Measurements from ENCODE around the gene ZNF524. TPM values are rescaled to one million over a fixed set of nuclear protein-coding genes. Genes with fewer than 3 reads are reported as not detected.

The ZNF524 gene
- total RNA-seq, 1 donor from 2014 or later = 18.4 TPM

- FAIRE-seq (no peak), DNase-seq (ENCODE audit: low read depth) (no peak)
- TF ChIP-seq CTCF (IDR thresholded peaks at IDR 0.05; ENCODE audit: insufficient read depth, low read length, severe bottlenecking) = no peak
- Histone ChIP-seq H3K27me3 (ENCODE audit: control insufficient read depth, insufficient read depth, low read length) (no peaks in the 10 kb centered on the region), H3K4me3 (ENCODE audit: low read depth, low read length) (peak within 1 kb of the TSS; percentile 50), H3K36me3 (ENCODE audit: control insufficient read depth, insufficient read depth, low read length) (peaks cover 3% of the 10 kb centered on the region)
Observed at GRCh38 chr19:55640577-55641425, 40.7 kb downstream of the ZNF524 start, which contains the start of gene ZNF580. TSS of gene ZNF580 (plus strand) at chr19:55641002. CDS start at chr19:55642509, 1,507 bp downstream.

GRCh38 chr19:55641426-55642152 lies 41.5 kb downstream of the ZNF524 start:
- no peak for TF ChIP-seq CTCF (IDR thresholded peaks at IDR 0.05; ENCODE audit: insufficient read depth, low read length, severe bottlenecking)
- FAIRE-seq = no peak
- DNase-seq (ENCODE audit: low read depth) = no peak
- no peaks in the 10 kb centered on the region for H3K27me3 ChIP-seq (ENCODE audit: control insufficient read depth, insufficient read depth, low read length)
- peak overlapping the region; percentile 50 for H3K4me3 ChIP-seq (ENCODE audit: low read depth, low read length)
- peaks cover 3% of the 10 kb centered on the region for H3K36me3 ChIP-seq (ENCODE audit: control insufficient read depth, insufficient read depth, low read length)

- DNase-seq (ENCODE audit: low read depth) (no peak), FAIRE-seq (no peak)
- peaks cover 3% of the 10 kb centered on the region for H3K36me3 ChIP-seq (ENCODE audit: control insufficient read depth, insufficient read depth, low read length)
- H3K4me3 ChIP-seq (ENCODE audit: low read depth, low read length) = peak overlapping the region; percentile 50
- no peak for TF ChIP-seq CTCF (IDR thresholded peaks at IDR 0.05; ENCODE audit: insufficient read depth, low read length, severe bottlenecking)
- H3K27me3 ChIP-seq (ENCODE audit: control insufficient read depth, insufficient read depth, low read length) = no peaks in the 10 kb centered on the region
Observed at GRCh38 chr19:55642153-55643002, 42.3 kb downstream of the ZNF524 start.

- FAIRE-seq (no peak), DNase-seq (ENCODE audit: low read depth) (peak; percentile 65)
- Histone ChIP-seq H3K4me3 (ENCODE audit: low read depth, low read length) (peak within 1 kb of the TSS; percentile 50), H3K27me3 (ENCODE audit: control insufficient read depth, insufficient read depth, low read length) (no peaks in the 10 kb centered on the region), H3K36me3 (ENCODE audit: control insufficient read depth, insufficient read depth, low read length) (peaks cover 3% of the 10 kb centered on the region)
- no peak for TF ChIP-seq CTCF (IDR thresholded peaks at IDR 0.05; ENCODE audit: insufficient read depth, low read length, severe bottlenecking)
Observed at GRCh38 chr19:55643003-55643886, 43.2 kb downstream of the ZNF524 start, which contains the start of gene ZNF581. TSS of gene ZNF581 (plus strand) at chr19:55643649. CDS start at chr19:55644572, 923 bp downstream.

GRCh38 chr19:55643887-55644176 lies 43.7 kb downstream of the ZNF524 start:
- peak overlapping the region; percentile 50 for H3K4me3 ChIP-seq (ENCODE audit: low read depth, low read length)
- DNase-seq (ENCODE audit: low read depth) (no peak), FAIRE-seq (no peak)
- H3K27me3 ChIP-seq (ENCODE audit: control insufficient read depth, insufficient read depth, low read length) = no peaks in the 10 kb centered on the region
- peaks cover 3% of the 10 kb centered on the region for H3K36me3 ChIP-seq (ENCODE audit: control insufficient read depth, insufficient read depth, low read length)
- TF ChIP-seq CTCF (IDR thresholded peaks at IDR 0.05; ENCODE audit: insufficient read depth, low read length, severe bottlenecking) = no peak

Measured in bronchial epithelial cell (primary cell).